SK-N-SH (cell line): ENCODE data around the gene FGG.

ENCODE experiments used
- CHD2 ChIP-seq: fragments of 150-350 bp; IDR thresholded peaks from 2 replicates; pipeline ENCODE4 v1.6.1; 2018; ENCODE audit warnings: low read length; ENCODE audit not compliant: partially characterized antibody
- FOXJ3 ChIP-seq: sonication (generic); formaldehyde crosslinking; IDR thresholded peaks from 2 replicates; pipeline ENCODE4 v1.5.1; 2020; ENCODE audit warnings: mild to moderate bottlenecking, missing genetic modification reagents
- MEF2A ChIP-seq: IDR thresholded peaks from 2 replicates; pipeline ENCODE4 v1.4.0; 2012; ENCODE audit warnings: low read depth, borderline replicate concordance
- POLR2AphosphoS5 ChIP-seq: IDR thresholded peaks from 2 replicates; pipeline ENCODE4 v1.6.1; 2012; ENCODE audit warnings: low read depth, low read length
- REST ChIP-seq: IDR thresholded peaks from 2 replicates; pipeline ENCODE4 v1.6.1; 2012; ENCODE audit warnings: mild to moderate bottlenecking, low read depth, low read length, moderate library complexity
- SIN3A ChIP-seq: IDR thresholded peaks from 2 replicates; pipeline ENCODE4 v1.6.1; 2012; ENCODE audit warnings: low read depth, mild to moderate bottlenecking, low read length, moderate library complexity, borderline replicate concordance
- TCF12 ChIP-seq: IDR thresholded peaks from 2 replicates; pipeline ENCODE4 v1.4.0; 2012
- TEAD4 ChIP-seq: IDR thresholded peaks from 2 replicates; pipeline ENCODE4 v1.4.0; 2012; ENCODE audit warnings: mild to moderate bottlenecking, borderline replicate concordance; ENCODE audit not compliant: insufficient read depth
- ZBTB33 ChIP-seq: IDR thresholded peaks from 2 replicates; pipeline ENCODE4 v1.4.0; 2012; ENCODE audit warnings: low read depth, borderline replicate concordance
- TF ChIP-seq, protein P1 (sequence below): fragments of 200-600 bp; sonication (generic); IDR thresholded peaks from 2 replicates; pipeline ENCODE4 v1.6.1; 2017; ENCODE audit warnings: antibody characterized with exemption, mild to moderate bottlenecking, moderate library complexity

GRCh38 chr4:154593868-154594267, 18.6 kb downstream of the FGG start:
- TF ChIP-seq FOXJ3 (no peak), CHD2 (no peak), REST (no peak), MEF2A (no peak), ZBTB33 (no peak), POLR2AphosphoS5 (no peak), SIN3A (no peak), TEAD4 (no peak), TCF12 (no peak)
- TF ChIP-seq, protein P1, sequence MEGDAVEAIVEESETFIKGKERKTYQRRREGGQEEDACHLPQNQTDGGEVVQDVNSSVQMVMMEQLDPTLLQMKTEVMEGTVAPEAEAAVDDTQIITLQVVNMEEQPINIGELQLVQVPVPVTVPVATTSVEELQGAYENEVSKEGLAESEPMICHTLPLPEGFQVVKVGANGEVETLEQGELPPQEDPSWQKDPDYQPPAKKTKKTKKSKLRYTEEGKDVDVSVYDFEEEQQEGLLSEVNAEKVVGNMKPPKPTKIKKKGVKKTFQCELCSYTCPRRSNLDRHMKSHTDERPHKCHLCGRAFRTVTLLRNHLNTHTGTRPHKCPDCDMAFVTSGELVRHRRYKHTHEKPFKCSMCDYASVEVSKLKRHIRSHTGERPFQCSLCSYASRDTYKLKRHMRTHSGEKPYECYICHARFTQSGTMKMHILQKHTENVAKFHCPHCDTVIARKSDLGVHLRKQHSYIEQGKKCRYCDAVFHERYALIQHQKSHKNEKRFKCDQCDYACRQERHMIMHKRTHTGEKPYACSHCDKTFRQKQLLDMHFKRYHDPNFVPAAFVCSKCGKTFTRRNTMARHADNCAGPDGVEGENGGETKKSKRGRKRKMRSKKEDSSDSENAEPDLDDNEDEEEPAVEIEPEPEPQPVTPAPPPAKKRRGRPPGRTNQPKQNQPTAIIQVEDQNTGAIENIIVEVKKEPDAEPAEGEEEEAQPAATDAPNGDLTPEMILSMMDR: no peak
